Panc1 (cell line): ENCODE results near the gene ABI3BP. TPM values are rescaled to one million over a fixed set of nuclear protein-coding genes. Genes with fewer than 3 reads are reported as not detected.

Experiments
- ATAC-seq: fragments of 200-7000 bp; cut with Tn5 transposase; 2 replicates; pipeline ENCODE4 v1.9.1; 2020; ENCODE audit warnings: mild to moderate bottlenecking, moderate library complexity
- BruUV-seq: library from RNA; stranded (reverse); fragments of 400-500 nt; replicated peaks from 2 replicates; lab custom pipeline; 2021; lab: Mats Ljungman, UMichigan
- CTCF ChIA-PET: fragments of 300-600 bp; sonication (Branson Sonifier 250); formaldehyde crosslinking; loops from one replicate; lab custom pipeline; 2022; ENCODE audit warnings: antibody characterized with exemption; lab: Charles Lee
- POLR2A ChIA-PET: fragments of 300-600 bp; sonication (Branson Sonifier 250); formaldehyde crosslinking; loops from one replicate; lab custom pipeline; 2022; ENCODE audit warnings: antibody characterized with exemption; lab: Charles Lee
- DNase-seq: peaks from one replicate; pipeline ENCODE4 v3.0.0-alpha.2; 2010; ENCODE audit warnings: low read depth, low spot score
- H3K27ac ChIP-seq: 2 replicates; pipeline ENCODE4 v1.5.1; 2011; ENCODE audit warnings: mild to moderate bottlenecking, low read length, inconsistent platforms
- H3K27me3 ChIP-seq: fragments of 200-500 bp; sonication (Bioruptor generic); 2 replicates; pipeline ENCODE4 v1.6.0; 2014; ENCODE audit warnings: low read length, inconsistent platforms; ENCODE audit not compliant: control insufficient read depth, insufficient read depth
- H3K36me3 ChIP-seq: fragments of 200-500 bp; sonication (Bioruptor generic); 2 replicates; pipeline ENCODE4 v1.5.1; 2014; ENCODE audit warnings: inconsistent platforms, mild to moderate bottlenecking, low read length, moderate library complexity; ENCODE audit not compliant: control insufficient read depth, insufficient read depth
- H3K4me1 ChIP-seq: 2 replicates; pipeline ENCODE4 v1.5.1; 2011; ENCODE audit warnings: inconsistent platforms, mild to moderate bottlenecking, low read length, moderate library complexity; ENCODE audit not compliant: control insufficient read depth, insufficient read depth
- H3K4me3 ChIP-seq, 2 experiments: 2 replicates each; pipeline ENCODE4 v1.5.1; 2011 to 2012; ENCODE audit warnings: low read depth in 2 of 2, low read length in 2 of 2, mild to moderate bottlenecking in 2 of 2, inconsistent platforms in 1 of 2, moderate library complexity in 1 of 2
- H3K9me3 ChIP-seq: fragments of 200-500 bp; sonication (Bioruptor generic); 2 replicates; pipeline ENCODE4 v1.5.1; 2014; ENCODE audit warnings: low read depth, mild to moderate bottlenecking, inconsistent platforms, low read length, moderate library complexity; ENCODE audit not compliant: control insufficient read depth, insufficient read depth
- POLR2AphosphoS5 ChIP-seq: IDR thresholded peaks from 2 replicates; pipeline ENCODE4 v1.6.1; 2012; ENCODE audit warnings: mild to moderate bottlenecking, low read depth, low read length, moderate library complexity
- SIN3A ChIP-seq: IDR thresholded peaks from 2 replicates; pipeline ENCODE4 v1.6.1; 2012; ENCODE audit warnings: low read depth, mild to moderate bottlenecking, low read length, moderate library complexity, borderline replicate concordance; ENCODE audit not compliant: insufficient read depth
- TCF7L2 ChIP-seq: IDR thresholded peaks from 2 replicates; pipeline ENCODE4 v1.6.1; 2011; ENCODE audit warnings: mild to moderate bottlenecking, low read depth, low read length, inconsistent platforms
- in situ Hi-C: cut with HindIII; loops from 2 replicates; pipeline ENCODE4 v1.10.0; 2016; ENCODE audit warnings: low sequenced_read_pairs, low pct_unique_long_range_greater_than_20kb
- intact Hi-C: fragments of 100-400 bp; cut with micrococcal nuclease; formaldehyde crosslinking; loops from one replicate; pipeline ENCODE4 v1.10.0; 2022; ENCODE audit not compliant: unreplicated experiment
- total RNA-seq: library from RNA; stranded (reverse); gene quantifications from one replicate; pipeline ENCODE4 v1.2.1, GENCODE V29; 2021; ENCODE audit not compliant: unreplicated experiment
- TF ChIP-seq, protein P1 (sequence below): fragments of 450-650 bp; IDR thresholded peaks from 2 replicates; pipeline ENCODE4 v1.5.1; 2017; ENCODE audit warnings: mild to moderate bottlenecking
- TF ChIP-seq, protein P2 (sequence below), 2 experiments: IDR thresholded peaks; 2 replicates each; pipeline ENCODE4 v1.6.1; 2011 to 2012; ENCODE audit warnings: low read depth in 2 of 2, control low read depth in 1 of 2, low read length in 1 of 2, mild to moderate bottlenecking in 1 of 2, moderate library complexity in 1 of 2; ENCODE audit not compliant: insufficient read depth in 1 of 2

Gene ABI3BP
- total RNA-seq, 1 experiment from 2014 or later: 0.21 TPM

DNA sequence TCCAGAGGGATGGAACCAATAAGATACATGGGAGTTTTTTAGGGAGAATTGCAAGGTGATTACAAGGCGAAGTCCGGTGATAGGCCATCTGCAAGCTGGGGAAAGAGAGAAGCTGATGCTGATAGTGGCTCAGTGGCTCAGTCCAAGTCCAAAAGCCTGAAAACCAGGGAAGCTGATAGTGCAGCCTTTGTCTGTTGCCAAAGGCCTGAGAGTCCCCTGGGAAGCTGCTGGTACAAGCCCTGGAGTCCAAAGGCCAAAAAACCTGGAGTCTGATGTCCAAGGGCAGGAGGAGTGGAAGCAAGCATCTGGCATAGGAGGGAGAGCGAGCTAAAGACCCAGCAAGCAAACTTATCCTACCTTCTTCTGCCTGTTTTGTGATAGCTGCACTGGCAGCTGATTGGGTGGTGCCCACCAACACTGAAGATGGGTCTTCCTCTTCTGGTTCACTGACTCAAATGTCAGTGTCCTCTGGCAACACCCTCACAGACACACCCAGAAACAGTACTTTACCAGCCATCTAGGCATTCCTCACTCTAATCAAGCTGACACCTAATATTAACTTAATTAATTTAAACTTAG lies 267.2 kb downstream of the ABI3BP start:
- in situ Hi-C loops (no loop called here), intact Hi-C loops (no loop called here)
- H3K27me3 ChIP-seq: no peaks in the 10 kb centered on the region
- ChIA-PET CTCF (no interaction called here), POLR2A (interaction anchor here (0.6 kb wide), 1 partner anchor 81 kb away, joined by 9 read pairs; no protein-coding TSS in a partner anchor)
- no peaks in the 10 kb centered on the region for H3K4me1 ChIP-seq
- no peak overlapping the region for H3K4me3 ChIP-seq
- no peaks in the 10 kb centered on the region for H3K9me3 ChIP-seq
- no TSS peak for BruUV-seq
- ATAC-seq (no peak), DNase-seq (no peak)
- no peak overlapping the region for H3K27ac ChIP-seq
- H3K36me3 ChIP-seq: peaks cover 60% of the 10 kb centered on the region
- TF ChIP-seq TCF7L2: no peak
- TF ChIP-seq, protein P1, sequence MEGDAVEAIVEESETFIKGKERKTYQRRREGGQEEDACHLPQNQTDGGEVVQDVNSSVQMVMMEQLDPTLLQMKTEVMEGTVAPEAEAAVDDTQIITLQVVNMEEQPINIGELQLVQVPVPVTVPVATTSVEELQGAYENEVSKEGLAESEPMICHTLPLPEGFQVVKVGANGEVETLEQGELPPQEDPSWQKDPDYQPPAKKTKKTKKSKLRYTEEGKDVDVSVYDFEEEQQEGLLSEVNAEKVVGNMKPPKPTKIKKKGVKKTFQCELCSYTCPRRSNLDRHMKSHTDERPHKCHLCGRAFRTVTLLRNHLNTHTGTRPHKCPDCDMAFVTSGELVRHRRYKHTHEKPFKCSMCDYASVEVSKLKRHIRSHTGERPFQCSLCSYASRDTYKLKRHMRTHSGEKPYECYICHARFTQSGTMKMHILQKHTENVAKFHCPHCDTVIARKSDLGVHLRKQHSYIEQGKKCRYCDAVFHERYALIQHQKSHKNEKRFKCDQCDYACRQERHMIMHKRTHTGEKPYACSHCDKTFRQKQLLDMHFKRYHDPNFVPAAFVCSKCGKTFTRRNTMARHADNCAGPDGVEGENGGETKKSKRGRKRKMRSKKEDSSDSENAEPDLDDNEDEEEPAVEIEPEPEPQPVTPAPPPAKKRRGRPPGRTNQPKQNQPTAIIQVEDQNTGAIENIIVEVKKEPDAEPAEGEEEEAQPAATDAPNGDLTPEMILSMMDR: no peak
- TF ChIP-seq, protein P2, sequence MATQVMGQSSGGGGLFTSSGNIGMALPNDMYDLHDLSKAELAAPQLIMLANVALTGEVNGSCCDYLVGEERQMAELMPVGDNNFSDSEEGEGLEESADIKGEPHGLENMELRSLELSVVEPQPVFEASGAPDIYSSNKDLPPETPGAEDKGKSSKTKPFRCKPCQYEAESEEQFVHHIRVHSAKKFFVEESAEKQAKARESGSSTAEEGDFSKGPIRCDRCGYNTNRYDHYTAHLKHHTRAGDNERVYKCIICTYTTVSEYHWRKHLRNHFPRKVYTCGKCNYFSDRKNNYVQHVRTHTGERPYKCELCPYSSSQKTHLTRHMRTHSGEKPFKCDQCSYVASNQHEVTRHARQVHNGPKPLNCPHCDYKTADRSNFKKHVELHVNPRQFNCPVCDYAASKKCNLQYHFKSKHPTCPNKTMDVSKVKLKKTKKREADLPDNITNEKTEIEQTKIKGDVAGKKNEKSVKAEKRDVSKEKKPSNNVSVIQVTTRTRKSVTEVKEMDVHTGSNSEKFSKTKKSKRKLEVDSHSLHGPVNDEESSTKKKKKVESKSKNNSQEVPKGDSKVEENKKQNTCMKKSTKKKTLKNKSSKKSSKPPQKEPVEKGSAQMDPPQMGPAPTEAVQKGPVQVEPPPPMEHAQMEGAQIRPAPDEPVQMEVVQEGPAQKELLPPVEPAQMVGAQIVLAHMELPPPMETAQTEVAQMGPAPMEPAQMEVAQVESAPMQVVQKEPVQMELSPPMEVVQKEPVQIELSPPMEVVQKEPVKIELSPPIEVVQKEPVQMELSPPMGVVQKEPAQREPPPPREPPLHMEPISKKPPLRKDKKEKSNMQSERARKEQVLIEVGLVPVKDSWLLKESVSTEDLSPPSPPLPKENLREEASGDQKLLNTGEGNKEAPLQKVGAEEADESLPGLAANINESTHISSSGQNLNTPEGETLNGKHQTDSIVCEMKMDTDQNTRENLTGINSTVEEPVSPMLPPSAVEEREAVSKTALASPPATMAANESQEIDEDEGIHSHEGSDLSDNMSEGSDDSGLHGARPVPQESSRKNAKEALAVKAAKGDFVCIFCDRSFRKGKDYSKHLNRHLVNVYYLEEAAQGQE (IDR thresholded peaks at IDR 0.05; ENCODE audit: insufficient read depth in 1 of 2, low read depth in 2 of 2, low read length in 1 of 2): no peak
- TF ChIP-seq SIN3A: no peak
- no peak for TF ChIP-seq POLR2AphosphoS5

DNA sequence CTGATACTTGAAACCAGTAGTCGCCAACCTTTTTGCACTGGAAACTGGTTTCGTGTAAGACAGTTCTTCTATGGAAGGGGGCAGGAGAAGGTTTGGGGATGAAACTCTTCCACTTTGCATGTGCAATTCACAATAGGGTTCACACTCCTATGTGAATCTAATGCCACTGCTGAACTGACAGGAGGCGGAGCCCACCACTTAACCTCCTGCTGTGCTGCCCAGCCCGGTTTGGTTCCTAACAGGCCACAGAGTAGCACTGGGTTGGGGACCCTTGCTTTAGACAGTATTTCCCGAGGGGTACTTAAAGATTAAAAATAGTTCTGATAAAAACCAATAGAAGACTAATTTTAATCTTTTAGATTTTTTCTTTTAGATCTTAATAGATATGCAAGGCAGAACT lies 272.8 kb downstream of the ABI3BP start:
- DNase-seq: no peak
- POLR2A ChIA-PET: no interaction called here
- no peaks in the 10 kb centered on the region for H3K9me3 ChIP-seq
- CTCF ChIA-PET: no interaction called here
- peaks cover 53% of the 10 kb centered on the region for H3K36me3 ChIP-seq
- ATAC-seq: no peak
- intact Hi-C loops (no loop called here), in situ Hi-C loops (no loop called here)
- no peak overlapping the region for H3K4me3 ChIP-seq
- H3K27me3 ChIP-seq: no peaks in the 10 kb centered on the region
- 0 out of 2 replicates have a peak, but pooled peaks cover 4% of the 10 kb centered on the region for H3K4me1 ChIP-seq
- no TSS peak for BruUV-seq
- TF ChIP-seq POLR2AphosphoS5 (no peak), SIN3A (no peak), TCF7L2 (no peak)
- TF ChIP-seq, protein P1: no peak
- TF ChIP-seq, protein P2 (IDR thresholded peaks at IDR 0.05; ENCODE audit: insufficient read depth in 1 of 2, low read depth in 2 of 2, low read length in 1 of 2): no peak
- no peak overlapping the region for H3K27ac ChIP-seq
